HEK293 (cell line): ENCODE data around the gene RGMA.
A peak's percentile ranks its signal among the peaks of the same experiment; 100 is the strongest.

ENCODE experiments used
- CTCF ChIA-PET: fragments of 350-600 bp; formaldehyde crosslinking; extraction: SDS; loops from one replicate; lab custom pipeline; 2021; ENCODE audit warnings: antibody characterized with exemption; lab: Yijun Ruan, JAX
- POLR2A ChIA-PET: fragments of 300-600 bp; formaldehyde crosslinking; extraction: SDS; loops from one replicate; lab custom pipeline; 2020; ENCODE audit warnings: antibody characterized with exemption, inconsistent platforms; lab: Yijun Ruan, JAX
- H3K27ac ChIP-seq: fragments of 200-500 bp; sonication (Bioruptor generic); 2 replicates; pipeline ENCODE4 v1.5.1; 2014; ENCODE audit warnings: low read depth, low read length, control low read depth, inconsistent platforms; ENCODE audit errors: extremely low read depth
- H3K36me3 ChIP-seq, 2 experiments: fragments of 200-500 bp in 1 of 2; sonication (Bioruptor generic) in 1 of 2; 1 replicate in 1 of 2; 2 replicates in 1 of 2; pipeline ENCODE4 v1.5.1; 2014 to 2017; ENCODE audit warnings: inconsistent platforms in 2 of 2, low read length in 2 of 2; ENCODE audit not compliant: control insufficient read depth in 2 of 2, insufficient read depth in 1 of 2
- H3K4me1 ChIP-seq: fragments of 200-500 bp; sonication (Bioruptor generic); 2 replicates; pipeline ENCODE4 v1.5.1; 2014; ENCODE audit warnings: mild to moderate bottlenecking, low read length, inconsistent platforms; ENCODE audit not compliant: control insufficient read depth, insufficient read depth
- H3K4me3 ChIP-seq: 2 replicates; pipeline ENCODE4 v1.5.1; 2011; ENCODE audit warnings: low read depth, mild to moderate bottlenecking, control low read depth, low read length, moderate library complexity
- H3K9me3 ChIP-seq: fragments of 200-500 bp; sonication (Bioruptor generic); 2 replicates; pipeline ENCODE4 v1.5.1; 2014; ENCODE audit warnings: low read depth, low read length, inconsistent platforms; ENCODE audit not compliant: control insufficient read depth, insufficient read depth
- ATF2 ChIP-seq: fragments of 450-650 bp; formaldehyde crosslinking; IDR thresholded peaks from 2 replicates; pipeline ENCODE4 v1.5.1; 2016; ENCODE audit warnings: missing biosample characterization, missing genetic modification characterization, low read depth
- HOXC10 ChIP-seq: sonication (generic); formaldehyde crosslinking; IDR thresholded peaks from 2 replicates; pipeline ENCODE4 v1.8.1; 2023; ENCODE audit warnings: mild to moderate bottlenecking, missing genetic modification reagents
- PATZ1 ChIP-seq: fragments of 450-650 bp; formaldehyde crosslinking; IDR thresholded peaks from 2 replicates; pipeline ENCODE4 v1.5.1; 2016; ENCODE audit warnings: missing biosample characterization, missing genetic modification characterization
- ZNF2 ChIP-seq: fragments of 450-650 bp; formaldehyde crosslinking; IDR thresholded peaks from 2 replicates; pipeline ENCODE4 v1.5.1; 2016; ENCODE audit warnings: missing biosample characterization, missing genetic modification characterization
- ZNF266 ChIP-seq: fragments of 450-650 bp; formaldehyde crosslinking; IDR thresholded peaks from 2 replicates; pipeline ENCODE4 v1.5.1; 2016; ENCODE audit warnings: missing biosample characterization, missing genetic modification characterization, low read depth
- ZNF433 ChIP-seq: fragments of 450-650 bp; formaldehyde crosslinking; IDR thresholded peaks from 2 replicates; pipeline ENCODE4 v1.5.1; 2016; ENCODE audit warnings: missing biosample characterization, missing genetic modification characterization, low read depth
- ZNF629 ChIP-seq: fragments of 450-650 bp; formaldehyde crosslinking; IDR thresholded peaks from 2 replicates; pipeline ENCODE4 v1.5.1; 2017; ENCODE audit warnings: missing biosample characterization, missing genetic modification characterization
- ZNF654 ChIP-seq: fragments of 450-650 bp; formaldehyde crosslinking; IDR thresholded peaks from 2 replicates; pipeline ENCODE4 v1.5.1; 2016; ENCODE audit warnings: low read depth, missing biosample characterization, missing genetic modification characterization
- TF ChIP-seq, protein P1 (sequence below): fragments of 450-650 bp; formaldehyde crosslinking; IDR thresholded peaks from 2 replicates; pipeline ENCODE4 v1.5.1; 2016; ENCODE audit warnings: missing biosample characterization, missing genetic modification characterization, low read depth
- TF ChIP-seq, protein P2 (sequence below): fragments of 450-650 bp; formaldehyde crosslinking; IDR thresholded peaks from 2 replicates; pipeline ENCODE4 v1.5.1; 2016; ENCODE audit warnings: missing biosample characterization, missing genetic modification characterization
- TF ChIP-seq, protein P3 (sequence below): fragments of 450-650 bp; formaldehyde crosslinking; IDR thresholded peaks from 2 replicates; pipeline ENCODE4 v1.5.1; 2016; ENCODE audit warnings: missing biosample characterization, missing genetic modification characterization

The RGMA gene

GRCh38 chr15:93035953-93036810, 52.8 kb downstream of the RGMA start:
- no peaks in the 10 kb centered on the region for H3K4me1 ChIP-seq
- no peak overlapping the region for H3K4me3 ChIP-seq
- H3K27ac ChIP-seq: no peak overlapping the region

DNA sequence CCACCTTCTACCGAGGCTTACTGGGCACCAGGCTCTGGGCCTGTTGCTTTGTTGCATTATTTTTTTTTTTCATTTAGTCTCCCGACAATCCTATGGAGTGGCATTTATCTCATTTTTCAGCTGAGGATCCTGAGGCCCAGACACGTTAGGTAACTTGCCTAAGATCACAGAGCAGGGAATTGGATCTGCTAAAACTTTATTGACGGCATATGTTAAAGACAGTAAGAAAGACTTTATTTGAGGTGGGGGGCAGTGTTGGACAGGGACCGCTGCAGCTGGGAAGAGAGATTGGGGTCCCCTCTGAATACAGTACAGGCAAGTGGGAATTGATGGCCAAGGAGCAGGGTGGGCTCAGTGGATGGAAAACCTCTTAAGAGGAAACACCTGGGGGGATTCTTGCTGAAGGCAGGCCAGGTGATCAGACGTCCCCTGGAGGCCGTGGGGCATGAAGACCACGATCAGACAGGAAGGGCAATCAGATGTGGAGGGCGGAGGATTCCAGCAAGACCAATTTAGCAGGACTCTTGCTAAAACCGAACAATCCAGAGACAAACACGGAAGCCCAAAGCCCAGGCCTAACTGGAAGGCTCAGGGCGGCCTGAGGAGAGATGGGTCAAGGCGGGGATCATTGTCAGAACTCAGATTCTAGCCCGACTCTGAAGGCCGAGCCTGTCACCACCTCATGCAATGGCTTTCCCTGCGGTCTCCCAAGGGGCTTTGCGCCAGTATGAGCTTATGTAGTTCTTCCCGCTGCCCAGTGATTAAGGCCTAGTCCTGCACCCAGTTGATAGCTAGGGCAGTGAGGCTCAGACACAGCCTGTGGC, 53.7 kb downstream of the RGMA start:
- Histone ChIP-seq H3K36me3 (no peaks in the 10 kb centered on the region), H3K9me3 (no peaks in the 10 kb centered on the region), H3K4me1 (no peaks in the 10 kb centered on the region), H3K4me3 (no peak overlapping the region), H3K27ac (no peak overlapping the region)
- TF ChIP-seq, protein P1, sequence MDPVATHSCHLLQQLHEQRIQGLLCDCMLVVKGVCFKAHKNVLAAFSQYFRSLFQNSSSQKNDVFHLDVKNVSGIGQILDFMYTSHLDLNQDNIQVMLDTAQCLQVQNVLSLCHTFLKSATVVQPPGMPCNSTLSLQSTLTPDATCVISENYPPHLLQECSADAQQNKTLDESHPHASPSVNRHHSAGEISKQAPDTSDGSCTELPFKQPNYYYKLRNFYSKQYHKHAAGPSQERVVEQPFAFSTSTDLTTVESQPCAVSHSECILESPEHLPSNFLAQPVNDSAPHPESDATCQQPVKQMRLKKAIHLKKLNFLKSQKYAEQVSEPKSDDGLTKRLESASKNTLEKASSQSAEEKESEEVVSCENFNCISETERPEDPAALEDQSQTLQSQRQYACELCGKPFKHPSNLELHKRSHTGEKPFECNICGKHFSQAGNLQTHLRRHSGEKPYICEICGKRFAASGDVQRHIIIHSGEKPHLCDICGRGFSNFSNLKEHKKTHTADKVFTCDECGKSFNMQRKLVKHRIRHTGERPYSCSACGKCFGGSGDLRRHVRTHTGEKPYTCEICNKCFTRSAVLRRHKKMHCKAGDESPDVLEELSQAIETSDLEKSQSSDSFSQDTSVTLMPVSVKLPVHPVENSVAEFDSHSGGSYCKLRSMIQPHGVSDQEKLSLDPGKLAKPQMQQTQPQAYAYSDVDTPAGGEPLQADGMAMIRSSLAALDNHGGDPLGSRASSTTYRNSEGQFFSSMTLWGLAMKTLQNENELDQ (tag by site-specific recombination): no peak
- TF ChIP-seq, protein P2, sequence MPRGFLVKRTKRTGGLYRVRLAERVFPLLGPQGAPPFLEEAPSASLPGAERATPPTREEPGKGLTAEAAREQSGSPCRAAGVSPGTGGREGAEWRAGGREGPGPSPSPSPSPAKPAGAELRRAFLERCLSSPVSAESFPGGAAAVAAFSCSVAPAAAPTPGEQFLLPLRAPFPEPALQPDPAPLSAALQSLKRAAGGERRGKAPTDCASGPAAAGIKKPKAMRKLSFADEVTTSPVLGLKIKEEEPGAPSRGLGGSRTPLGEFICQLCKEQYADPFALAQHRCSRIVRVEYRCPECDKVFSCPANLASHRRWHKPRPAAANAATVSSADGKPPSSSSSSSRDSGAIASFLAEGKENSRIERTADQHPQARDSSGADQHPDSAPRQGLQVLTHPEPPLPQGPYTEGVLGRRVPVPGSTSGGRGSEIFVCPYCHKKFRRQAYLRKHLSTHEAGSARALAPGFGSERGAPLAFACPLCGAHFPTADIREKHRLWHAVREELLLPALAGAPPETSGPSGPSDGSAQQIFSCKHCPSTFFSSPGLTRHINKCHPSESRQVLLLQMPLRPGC: no peak
- TF ChIP-seq ZNF266: no peak
- TF ChIP-seq HOXC10: no peak
- ChIA-PET POLR2A (no interaction called here), CTCF (interaction anchor here (0.6 to 5.7 kb wide), 25 partner anchors 9 to 1800 kb away, joined by 3 to 65 read pairs (median 3); no protein-coding TSS in a partner anchor)

More at GRCh38 chr15:93035953-93036810, 52.8 kb downstream of the RGMA start:
- ChIA-PET POLR2A (no interaction called here), CTCF (interaction anchor here (0.6 to 5.7 kb wide), 28 partner anchors 18 to 1799 kb away, joined by 3 to 65 read pairs (median 3); no protein-coding TSS in a partner anchor)
- no peaks in the 10 kb centered on the region for H3K36me3 ChIP-seq
- no peaks in the 10 kb centered on the region for H3K9me3 ChIP-seq
- TF ChIP-seq PATZ1 (0 out of 2 replicates have a peak, but pooled peaks have one; percentile 32), ZNF654 (tag by site-specific recombination) (peak; percentile 46), ATF2 (0 out of 2 replicates have a peak, but pooled peaks have one; percentile 38), ZNF2 (0 out of 2 replicates have a peak, but pooled peaks have one; percentile 48), ZNF433 (tag by site-specific recombination) (no peak), ZNF629 (tag by site-specific recombination) (no peak)
- TF ChIP-seq, protein P3, sequence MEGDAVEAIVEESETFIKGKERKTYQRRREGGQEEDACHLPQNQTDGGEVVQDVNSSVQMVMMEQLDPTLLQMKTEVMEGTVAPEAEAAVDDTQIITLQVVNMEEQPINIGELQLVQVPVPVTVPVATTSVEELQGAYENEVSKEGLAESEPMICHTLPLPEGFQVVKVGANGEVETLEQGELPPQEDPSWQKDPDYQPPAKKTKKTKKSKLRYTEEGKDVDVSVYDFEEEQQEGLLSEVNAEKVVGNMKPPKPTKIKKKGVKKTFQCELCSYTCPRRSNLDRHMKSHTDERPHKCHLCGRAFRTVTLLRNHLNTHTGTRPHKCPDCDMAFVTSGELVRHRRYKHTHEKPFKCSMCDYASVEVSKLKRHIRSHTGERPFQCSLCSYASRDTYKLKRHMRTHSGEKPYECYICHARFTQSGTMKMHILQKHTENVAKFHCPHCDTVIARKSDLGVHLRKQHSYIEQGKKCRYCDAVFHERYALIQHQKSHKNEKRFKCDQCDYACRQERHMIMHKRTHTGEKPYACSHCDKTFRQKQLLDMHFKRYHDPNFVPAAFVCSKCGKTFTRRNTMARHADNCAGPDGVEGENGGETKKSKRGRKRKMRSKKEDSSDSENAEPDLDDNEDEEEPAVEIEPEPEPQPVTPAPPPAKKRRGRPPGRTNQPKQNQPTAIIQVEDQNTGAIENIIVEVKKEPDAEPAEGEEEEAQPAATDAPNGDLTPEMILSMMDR (tag by site-specific recombination): peak; percentile 87
- TF ChIP-seq, all 188 proteins: peak for 5
